HCT116 (cell line): ENCODE data around the gene MBP. TPM values are rescaled to one million over a fixed set of nuclear protein-coding genes. Genes with fewer than 3 reads are reported as not detected.

ENCODE experiments used
- ATAC-seq: fragments of 200-7000 bp; cut with Tn5 transposase; 2 replicates; pipeline ENCODE4 v1.9.1; 2020; ENCODE audit warnings: mild to moderate bottlenecking, moderate library complexity
- BruUV-seq: library from RNA; stranded (reverse); fragments of 400-500 nt; replicated peaks from 2 replicates; lab custom pipeline; 2021; lab: Mats Ljungman, UMichigan
- CTCF ChIA-PET: fragments of 300-600 bp; sonication (Branson Sonifier 250); formaldehyde crosslinking; loops from one replicate; lab custom pipeline; 2021; ENCODE audit warnings: antibody characterized with exemption; lab: Charles Lee
- POLR2A ChIA-PET: fragments of 300-600, 350-600 bp; sonication (Branson Sonifier 250); formaldehyde crosslinking; loops from one replicate; lab custom pipeline; 2021; ENCODE audit warnings: antibody characterized with exemption; lab: Charles Lee
- RAD21 ChIA-PET, 2 experiments: fragments of 300-600 bp; sonication (Branson Sonifier 250); formaldehyde crosslinking; loops; one replicate each; lab custom pipeline; 2023; ENCODE audit warnings: low total read pairs in 2 of 2; ENCODE audit not compliant: uncharacterized antibody in 2 of 2, unreplicated experiment in 2 of 2, low non-redundant PET in 1 of 2; lab: Charles Lee
- DNase-seq: peaks from one replicate; pipeline ENCODE4 v3.0.0-alpha.2; 2010; ENCODE audit warnings: low read depth, low spot score
- H2AFZ ChIP-seq: fragments of 200-600 bp; shearing (Covaris generic), sonication (generic); 2 replicates; pipeline ENCODE4 v1.6.1; 2017; ENCODE audit warnings: low read depth, mixed run types, mixed read lengths, antibody characterized with exemption, low read length; ENCODE audit not compliant: poor library complexity, severe bottlenecking
- H3K27ac ChIP-seq: 2 replicates; pipeline ENCODE4 v1.5.1; 2012; ENCODE audit warnings: low read depth, low read length
- H3K27me3 ChIP-seq: fragments of 200-600 bp; sonication (generic); 2 replicates; pipeline ENCODE4 v1.6.1; 2016; ENCODE audit warnings: mixed run types, low read length, mixed read lengths; ENCODE audit not compliant: insufficient read depth
- H3K36me3 ChIP-seq, 2 experiments: fragments of 200-500 bp in 1 of 2; fragments of 200-600 bp in 1 of 2; sonication (Bioruptor generic) in 1 of 2; sonication (generic) in 1 of 2; 2 replicates each; pipeline versions ENCODE4 v1.5.1 to v1.6.1; 2014 to 2016; ENCODE audit warnings: low read length in 2 of 2, inconsistent platforms in 1 of 2, mixed read lengths in 1 of 2, mixed run types in 1 of 2; ENCODE audit not compliant: insufficient read depth in 2 of 2, control insufficient read depth in 1 of 2
- H3K4me1 ChIP-seq, 2 experiments: fragments of 200-600 bp in 1 of 2; sonication (generic) in 1 of 2; 2 replicates each; pipeline versions ENCODE4 v1.5.1 to v1.6.1; 2012 to 2017; ENCODE audit warnings: low read length in 2 of 2, inconsistent platforms in 1 of 2, mild to moderate bottlenecking in 1 of 2, mixed read lengths in 1 of 2, mixed run types in 1 of 2, moderate library complexity in 1 of 2; ENCODE audit not compliant: insufficient read depth in 2 of 2, control insufficient read depth in 1 of 2
- H3K4me2 ChIP-seq: fragments of 200-600 bp; sonication (generic); 2 replicates; pipeline ENCODE4 v1.6.1; 2017; ENCODE audit warnings: mixed run types, low read length, mixed read lengths
- H3K4me3 ChIP-seq, 2 experiments: fragments of 200-600 bp in 1 of 2; sonication (generic) in 1 of 2; replicated peaks in 1 of 2; 2 replicates each; pipeline ENCODE4 v1.5.1; 2011 to 2016; ENCODE audit warnings: low read length in 2 of 2, control low read depth in 1 of 2, low read depth in 1 of 2, mild to moderate bottlenecking in 1 of 2, mixed read lengths in 1 of 2, mixed run types in 1 of 2
- H3K79me2 ChIP-seq: fragments of 200-600 bp; sonication (generic); 2 replicates; pipeline ENCODE4 v1.6.1; 2017; ENCODE audit warnings: mild to moderate bottlenecking, mixed run types, low read length, moderate library complexity, mixed read lengths; ENCODE audit not compliant: insufficient read depth
- H3K9ac ChIP-seq: fragments of 200-600 bp; sonication (generic); 2 replicates; pipeline ENCODE4 v1.6.1; 2016; ENCODE audit warnings: low read length, mixed read lengths
- H3K9me2 ChIP-seq: fragments of 200-600 bp; sonication (generic), shearing (Covaris generic); 2 replicates; pipeline ENCODE4 v1.6.1; 2017; ENCODE audit warnings: mixed run types, mild to moderate bottlenecking, moderate library complexity; ENCODE audit not compliant: insufficient read depth
- H3K9me3 ChIP-seq, 2 experiments: fragments of 200-500 bp in 1 of 2; fragments of 200-600 bp in 1 of 2; sonication (Bioruptor generic) in 1 of 2; sonication (generic) in 1 of 2; 2 replicates each; pipeline ENCODE4 v1.6.1; 2014 to 2017; ENCODE audit warnings: low read length in 2 of 2, mixed read lengths in 2 of 2, inconsistent platforms in 1 of 2, low read depth in 1 of 2, mild to moderate bottlenecking in 1 of 2, mixed run types in 1 of 2, moderate library complexity in 1 of 2; ENCODE audit not compliant: control insufficient read depth in 1 of 2, insufficient read depth in 1 of 2
- H4K20me1 ChIP-seq: fragments of 200-600 bp; sonication (generic), shearing (Covaris generic); 2 replicates; pipeline ENCODE4 v1.6.1; 2017; ENCODE audit warnings: mixed run types, mild to moderate bottlenecking, moderate library complexity; ENCODE audit not compliant: insufficient read depth
- CBX3 ChIP-seq: IDR thresholded peaks from 2 replicates; pipeline ENCODE4 v1.6.1; 2012; ENCODE audit warnings: low read depth
- CEBPB ChIP-seq: IDR thresholded peaks from 2 replicates; pipeline ENCODE4 v1.6.1; 2012; ENCODE audit warnings: low read depth
- EGR1 ChIP-seq: IDR thresholded peaks from 2 replicates; pipeline ENCODE4 v1.6.1; 2012; ENCODE audit warnings: low read depth
- ELF1 ChIP-seq: IDR thresholded peaks from 2 replicates; pipeline ENCODE4 v1.6.1; 2012; ENCODE audit warnings: low read depth, borderline replicate concordance
- EZH2 ChIP-seq: fragments of 200-600 bp; sonication (generic); IDR thresholded peaks from 2 replicates; pipeline ENCODE4 v1.6.1; 2017; ENCODE audit warnings: antibody characterized with exemption, mixed run types
- FOSL1 ChIP-seq: IDR thresholded peaks from 2 replicates; pipeline ENCODE4 v1.6.1; 2012; ENCODE audit warnings: low read depth
- JUND ChIP-seq: IDR thresholded peaks from 2 replicates; pipeline ENCODE4 v1.6.1; 2012
- POLR2A ChIP-seq: IDR thresholded peaks from 2 replicates; pipeline ENCODE4 v1.7.0; 2011; ENCODE audit warnings: borderline replicate concordance; ENCODE audit not compliant: insufficient read depth, insufficient read length; ENCODE audit errors: extremely low read depth
- POLR2AphosphoS5 ChIP-seq: IDR thresholded peaks from 2 replicates; pipeline ENCODE4 v1.6.1; 2011; ENCODE audit warnings: mild to moderate bottlenecking, low read depth, low read length, moderate library complexity
- RAD21 ChIP-seq: IDR thresholded peaks from 2 replicates; pipeline ENCODE4 v1.6.1; 2012; ENCODE audit warnings: low read depth, mild to moderate bottlenecking
- SIN3A ChIP-seq: IDR thresholded peaks from 2 replicates; pipeline ENCODE4 v1.6.1; 2012; ENCODE audit warnings: low read depth
- SP1 ChIP-seq: IDR thresholded peaks from 2 replicates; pipeline ENCODE4 v1.6.1; 2012; ENCODE audit warnings: low read depth
- SRF ChIP-seq: IDR thresholded peaks from 2 replicates; pipeline ENCODE4 v1.6.1; 2012; ENCODE audit warnings: low read depth
- TCF7L2 ChIP-seq: IDR thresholded peaks from 2 replicates; pipeline ENCODE4 v1.7.0; 2011; ENCODE audit warnings: borderline replicate concordance, inconsistent platforms; ENCODE audit not compliant: insufficient read depth, insufficient read length; ENCODE audit errors: extremely low read depth
- YY1 ChIP-seq: IDR thresholded peaks from 2 replicates; pipeline ENCODE4 v1.6.1; 2011; ENCODE audit warnings: low read length, low read depth, moderate library complexity, mild to moderate bottlenecking; ENCODE audit not compliant: insufficient replicate concordance; ENCODE audit errors: extremely low read depth
- ZFX ChIP-seq: fragments of 450-650 bp; IDR thresholded peaks from 2 replicates; pipeline ENCODE4 v1.6.1; 2017
- ZNF274 ChIP-seq: fragments of 200-500 bp; sonication (Bioruptor generic); IDR thresholded peaks from 2 replicates; pipeline ENCODE4 v1.6.1; 2014; ENCODE audit warnings: mild to moderate bottlenecking, low read depth, low read length, inconsistent platforms
- intact Hi-C: fragments of 100-400 bp; cut with micrococcal nuclease; formaldehyde crosslinking; loops from 2 replicates; pipeline ENCODE4 v1.10.0; 2022
- total RNA-seq: library from RNA; stranded (reverse); gene quantifications from one replicate; pipeline ENCODE4 v1.2.1, GENCODE V29; 2021; ENCODE audit not compliant: unreplicated experiment
- TF ChIP-seq, protein P1 (sequence below): IDR thresholded peaks from 2 replicates; pipeline ENCODE4 v1.6.1; 2012; ENCODE audit warnings: low read depth
- TF ChIP-seq, protein P2 (sequence below): IDR thresholded peaks from 2 replicates; pipeline ENCODE4 v1.6.1; 2012
- TF ChIP-seq, protein P3 (sequence below): IDR thresholded peaks from 2 replicates; pipeline ENCODE4 v1.6.1; 2012

The MBP gene
- total RNA-seq, 1 experiment from 2014 or later = 34.9 TPM

DNA sequence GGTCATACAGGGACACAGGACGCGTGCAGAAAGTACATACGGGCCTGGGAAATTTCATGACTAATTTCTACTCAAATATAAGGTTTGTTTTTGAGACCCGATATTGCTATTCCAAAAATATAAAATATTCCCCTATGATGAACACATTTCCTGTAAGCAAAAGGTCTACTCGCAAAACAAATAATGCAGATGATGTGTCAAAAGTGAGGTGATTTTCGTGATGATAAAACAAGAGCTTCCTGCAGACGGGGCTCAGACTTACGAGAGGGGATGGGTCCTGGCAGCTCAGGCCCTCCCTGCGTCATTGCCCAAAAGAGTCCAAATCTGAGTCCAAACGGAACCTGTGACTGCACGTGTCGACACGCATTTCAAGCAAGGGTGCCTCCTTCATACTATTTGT, 62.7 kb downstream of the MBP start:
- no peak overlapping the region for H3K4me3 ChIP-seq
- RAD21 ChIA-PET = no interaction called here
- CTCF ChIA-PET = no interaction called here
- H4K20me1 ChIP-seq = no peaks in the 10 kb centered on the region
- DNase-seq (no peak), ATAC-seq (no peak)
- no peaks in the 10 kb centered on the region for H3K27me3 ChIP-seq
- H3K79me2 ChIP-seq = peaks cover 45% of the 10 kb centered on the region; the same call in 1 of the 2 replicates
- POLR2A ChIA-PET = no interaction called here
- intact Hi-C loops = loop anchor here (5.0 kb wide), 2 partner anchors 142 to 248 kb away; partner anchors contain the start of gene ZNF236
- H3K9ac ChIP-seq = no peak overlapping the region
- peaks cover 41 to 59% of the 10 kb centered on the region in 2 experiments for H3K4me1 ChIP-seq
- H2AFZ ChIP-seq = no peak overlapping the region
- H3K9me2 ChIP-seq = no peaks in the 10 kb centered on the region
- no peak overlapping the region for H3K4me2 ChIP-seq
- no peaks in the 10 kb centered on the region for H3K36me3 ChIP-seq
- TF ChIP-seq YY1 = no peak
- no peak for TF ChIP-seq RAD21
- no peak for TF ChIP-seq SIN3A
- TF ChIP-seq SRF = no peak
- TF ChIP-seq ZFX = no peak
- TF ChIP-seq, protein P1, sequence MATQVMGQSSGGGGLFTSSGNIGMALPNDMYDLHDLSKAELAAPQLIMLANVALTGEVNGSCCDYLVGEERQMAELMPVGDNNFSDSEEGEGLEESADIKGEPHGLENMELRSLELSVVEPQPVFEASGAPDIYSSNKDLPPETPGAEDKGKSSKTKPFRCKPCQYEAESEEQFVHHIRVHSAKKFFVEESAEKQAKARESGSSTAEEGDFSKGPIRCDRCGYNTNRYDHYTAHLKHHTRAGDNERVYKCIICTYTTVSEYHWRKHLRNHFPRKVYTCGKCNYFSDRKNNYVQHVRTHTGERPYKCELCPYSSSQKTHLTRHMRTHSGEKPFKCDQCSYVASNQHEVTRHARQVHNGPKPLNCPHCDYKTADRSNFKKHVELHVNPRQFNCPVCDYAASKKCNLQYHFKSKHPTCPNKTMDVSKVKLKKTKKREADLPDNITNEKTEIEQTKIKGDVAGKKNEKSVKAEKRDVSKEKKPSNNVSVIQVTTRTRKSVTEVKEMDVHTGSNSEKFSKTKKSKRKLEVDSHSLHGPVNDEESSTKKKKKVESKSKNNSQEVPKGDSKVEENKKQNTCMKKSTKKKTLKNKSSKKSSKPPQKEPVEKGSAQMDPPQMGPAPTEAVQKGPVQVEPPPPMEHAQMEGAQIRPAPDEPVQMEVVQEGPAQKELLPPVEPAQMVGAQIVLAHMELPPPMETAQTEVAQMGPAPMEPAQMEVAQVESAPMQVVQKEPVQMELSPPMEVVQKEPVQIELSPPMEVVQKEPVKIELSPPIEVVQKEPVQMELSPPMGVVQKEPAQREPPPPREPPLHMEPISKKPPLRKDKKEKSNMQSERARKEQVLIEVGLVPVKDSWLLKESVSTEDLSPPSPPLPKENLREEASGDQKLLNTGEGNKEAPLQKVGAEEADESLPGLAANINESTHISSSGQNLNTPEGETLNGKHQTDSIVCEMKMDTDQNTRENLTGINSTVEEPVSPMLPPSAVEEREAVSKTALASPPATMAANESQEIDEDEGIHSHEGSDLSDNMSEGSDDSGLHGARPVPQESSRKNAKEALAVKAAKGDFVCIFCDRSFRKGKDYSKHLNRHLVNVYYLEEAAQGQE = no peak
- TF ChIP-seq POLR2AphosphoS5 = no peak
- TF ChIP-seq EZH2 = no peak
- no peak for TF ChIP-seq FOSL1
- no peak for TF ChIP-seq CEBPB
- no peak for TF ChIP-seq EGR1
- TF ChIP-seq, protein P2, sequence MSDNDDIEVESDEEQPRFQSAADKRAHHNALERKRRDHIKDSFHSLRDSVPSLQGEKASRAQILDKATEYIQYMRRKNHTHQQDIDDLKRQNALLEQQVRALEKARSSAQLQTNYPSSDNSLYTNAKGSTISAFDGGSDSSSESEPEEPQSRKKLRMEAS = no peak
- no peak for TF ChIP-seq TCF7L2
- no peak for TF ChIP-seq SP1
- TF ChIP-seq, protein P3, sequence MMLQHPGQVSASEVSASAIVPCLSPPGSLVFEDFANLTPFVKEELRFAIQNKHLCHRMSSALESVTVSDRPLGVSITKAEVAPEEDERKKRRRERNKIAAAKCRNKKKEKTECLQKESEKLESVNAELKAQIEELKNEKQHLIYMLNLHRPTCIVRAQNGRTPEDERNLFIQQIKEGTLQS = no peak
- TF ChIP-seq POLR2A = no peak
- no peak for TF ChIP-seq ELF1
- no peak for TF ChIP-seq ZNF274
- no peak for TF ChIP-seq JUND
- no peak for TF ChIP-seq CBX3
- TF ChIP-seq, all 23 proteins: peak for 0
- Histone ChIP-seq H3K27ac (no peak overlapping the region), H3K9me3 (no peaks in the 10 kb centered on the region)
- no TSS peak for BruUV-seq
